ENCODE measurements around the gene RFPL3. TPM values are rescaled to one million over a fixed set of nuclear protein-coding genes. Genes with fewer than 3 reads are reported as not detected.

The RFPL3 gene
- total and polyA plus RNA-seq, 7 experiments from 2014 or later = not detected

DNA sequence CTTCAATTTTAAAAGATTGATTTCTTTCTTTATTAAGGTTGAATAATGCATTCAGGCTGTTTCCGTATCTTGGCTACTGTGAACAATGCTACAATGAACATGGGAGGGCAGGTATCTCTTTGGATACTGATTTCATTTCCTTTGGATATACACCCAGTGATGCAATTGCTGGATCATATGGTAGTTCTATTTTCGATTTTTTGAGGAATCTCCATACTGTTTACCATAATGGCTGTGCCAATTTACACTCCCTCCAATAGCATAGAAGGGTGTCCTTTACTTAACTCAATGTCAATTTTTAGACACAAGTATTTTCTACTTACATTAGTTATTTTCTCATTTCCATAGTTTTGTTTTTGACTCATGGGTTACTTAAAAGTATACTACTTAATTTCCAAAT lies 46.4 kb downstream of the RFPL3 start:
- no peak for ATAC-seq
- Mint-ChIP-seq H3K27ac (peak overlapping the region in 1 of 9 donors; percentile 28), H3K27me3 (no peaks in the 10 kb centered on the region), H3K4me3 (no peak overlapping the region), H3K9me3 (no peaks in the 10 kb centered on the region), H3K4me1 (peaks cover 9 to 22% (median 19%) of the 10 kb centered on the region in 7 donors), H3K36me3 (peaks cover 4 to 65% (median 24%) of the 10 kb centered on the region in 5 donors)
- Histone ChIP-seq H3K4me3 (ENCODE audit: low read length) (no peak overlapping the region), H3K4me1 (ENCODE audit: control insufficient read depth in 2 of 2, insufficient read depth in 2 of 2, low read length in 2 of 2) (no peaks in the 10 kb centered on the region), H3K27me3 (ENCODE audit: control insufficient read depth in 2 of 2, insufficient read depth in 2 of 2, low read length in 2 of 2) (no peaks in the 10 kb centered on the region), H3K27ac (ENCODE audit: low read depth, low read length) (no peak overlapping the region), H3K36me3 (ENCODE audit: control insufficient read depth in 2 of 3, insufficient read depth in 3 of 3, low read length in 3 of 3) (peaks cover 12 to 86% (median 19%) of the 10 kb centered on the region in 3 experiments), H3K9me3 (ENCODE audit: control insufficient read depth in 2 of 3, low read length in 3 of 3) (no peaks in the 10 kb centered on the region)
- DNase-seq = no peak
- intact Hi-C loops (cut with micrococcal nuclease) = no loop called here
- POLR2A ChIA-PET = no interaction called here
- CTCF ChIA-PET = interaction anchor here (1.1 kb wide), 1 partner anchor 137 kb away, joined by 3 read pairs; no protein-coding TSS in a partner anchor

DNA sequence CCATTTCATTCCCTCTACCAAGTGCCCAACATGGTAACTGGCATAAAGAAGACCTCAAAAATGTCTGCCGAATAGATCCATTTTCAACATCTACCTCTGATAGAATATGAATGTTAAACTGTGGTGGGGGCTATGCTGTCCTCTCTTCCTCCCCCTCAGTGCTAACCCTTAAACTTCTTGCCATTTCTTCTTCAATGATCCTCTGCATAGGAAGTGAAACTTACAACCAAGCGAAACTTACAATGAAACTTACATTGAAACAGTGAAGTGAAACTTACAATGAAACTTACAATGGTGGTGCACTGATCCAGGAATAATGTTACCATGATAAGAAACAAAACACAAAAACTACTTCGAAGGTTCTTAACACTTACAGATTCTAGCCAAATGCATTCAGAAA lies 49.6 kb downstream of the RFPL3 start:
- H3K27ac ChIP-seq (ENCODE audit: low read depth, low read length) = no peak overlapping the region
- no peak overlapping the region for H3K4me3 ChIP-seq (ENCODE audit: low read length)
- intact Hi-C loops (cut with micrococcal nuclease) = no loop called here
- ChIA-PET POLR2A (no interaction called here), CTCF (no interaction called here)
- peaks cover 19 to 51% (median 46%) of the 10 kb centered on the region in 7 donors for H3K4me1 Mint-ChIP-seq
- H3K27me3 Mint-ChIP-seq = peaks cover 0 to 3% (median 0%) of the 10 kb centered on the region in 5 donors
- no peaks in the 10 kb centered on the region for H3K9me3 ChIP-seq (ENCODE audit: control insufficient read depth in 2 of 3, low read length in 3 of 3)
- H3K27ac Mint-ChIP-seq = peak overlapping the region in 1 of 9 donors; percentile 54
- H3K36me3 ChIP-seq (ENCODE audit: control insufficient read depth in 2 of 3, insufficient read depth in 3 of 3, low read length in 3 of 3) = peaks cover 3 to 58% (median 6%) of the 10 kb centered on the region in 3 experiments
- H3K36me3 Mint-ChIP-seq = peaks cover 3 to 39% (median 19%) of the 10 kb centered on the region in 5 donors
- peak overlapping the region in 1 of 10 donors; percentile 8 for H3K4me3 Mint-ChIP-seq
- H3K9me3 Mint-ChIP-seq = peaks cover 0 to 3% (median 0%) of the 10 kb centered on the region in 11 donors
- no peaks in the 10 kb centered on the region for H3K27me3 ChIP-seq (ENCODE audit: control insufficient read depth in 2 of 2, insufficient read depth in 2 of 2, low read length in 2 of 2)
- ATAC-seq = no peak
- peaks cover 9 to 12% of the 10 kb centered on the region in 2 donors for H3K4me1 ChIP-seq (ENCODE audit: control insufficient read depth in 2 of 2, insufficient read depth in 2 of 2, low read length in 2 of 2)
- no peak for DNase-seq

DNA sequence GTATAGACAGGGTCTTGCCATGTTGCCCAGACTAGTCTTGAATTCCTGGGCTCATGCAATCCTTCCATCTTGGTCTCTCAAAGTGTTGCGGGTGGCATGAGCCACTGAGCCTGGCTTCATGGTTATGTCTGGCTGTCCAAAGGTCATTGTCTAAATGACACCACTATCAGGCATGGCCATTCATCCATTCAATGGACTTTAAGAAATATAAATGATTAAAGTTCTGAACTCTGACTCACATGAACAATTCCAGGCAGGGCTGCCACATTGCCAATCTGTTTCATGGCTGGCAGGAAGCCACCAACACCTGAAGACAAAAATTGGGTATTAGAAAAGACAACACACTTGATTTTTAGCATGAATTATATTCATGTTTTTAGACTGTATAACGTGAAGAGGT lies 50.3 kb downstream of the RFPL3 start:
- Histone ChIP-seq H3K9me3 (ENCODE audit: control insufficient read depth in 2 of 3, low read length in 3 of 3) (no peaks in the 10 kb centered on the region), H3K36me3 (ENCODE audit: control insufficient read depth in 2 of 3, insufficient read depth in 3 of 3, low read length in 3 of 3) (peaks cover 3 to 52% (median 6%) of the 10 kb centered on the region in 3 experiments), H3K27me3 (ENCODE audit: control insufficient read depth in 2 of 2, insufficient read depth in 2 of 2, low read length in 2 of 2) (no peaks in the 10 kb centered on the region), H3K27ac (ENCODE audit: low read depth, low read length) (no peak overlapping the region), H3K4me1 (ENCODE audit: control insufficient read depth in 2 of 2, insufficient read depth in 2 of 2, low read length in 2 of 2) (peaks cover 12 to 14% of the 10 kb centered on the region in 2 donors), H3K4me3 (ENCODE audit: low read length) (no peak overlapping the region)
- ChIA-PET CTCF (no interaction called here), POLR2A (interaction anchor here (0.9 kb wide), 1 partner anchor 9 kb away, joined by 4 read pairs; no protein-coding TSS in a partner anchor)
- intact Hi-C loops (cut with micrococcal nuclease) = no loop called here
- Mint-ChIP-seq H3K27ac (peak overlapping the region in 1 of 9 donors; percentile 54), H3K4me3 (no peak overlapping the region), H3K36me3 (peaks cover 3 to 39% (median 19%) of the 10 kb centered on the region in 5 donors), H3K4me1 (peaks cover 20 to 57% (median 52%) of the 10 kb centered on the region in 7 donors), H3K9me3 (peaks cover 0 to 5% (median 0%) of the 10 kb centered on the region in 11 donors), H3K27me3 (peaks cover 0 to 3% (median 0%) of the 10 kb centered on the region in 5 donors)
- ATAC-seq = no peak
- DNase-seq = no peak

DNA sequence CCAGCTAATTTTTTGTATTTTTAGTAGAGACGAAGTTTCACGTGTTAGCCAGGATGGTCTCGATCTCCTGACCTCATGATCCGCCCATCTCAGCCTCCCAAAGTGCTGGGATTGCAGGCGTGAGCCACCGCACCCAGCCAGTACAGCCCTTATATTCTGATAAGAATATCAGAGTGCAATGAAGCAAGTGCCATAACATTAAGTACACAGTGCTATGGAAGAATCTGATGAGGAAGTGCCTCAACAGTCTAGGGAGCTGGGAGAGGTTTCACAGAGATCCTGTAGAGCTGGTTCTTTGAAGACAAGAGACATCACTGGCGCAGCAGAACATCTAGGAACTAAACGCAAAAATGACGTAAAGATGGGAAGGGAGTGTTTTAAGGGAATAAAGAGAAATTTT lies 52.3 kb downstream of the RFPL3 start:
- H3K4me1 Mint-ChIP-seq = peaks cover 22 to 62% (median 58%) of the 10 kb centered on the region in 7 donors

DNA sequence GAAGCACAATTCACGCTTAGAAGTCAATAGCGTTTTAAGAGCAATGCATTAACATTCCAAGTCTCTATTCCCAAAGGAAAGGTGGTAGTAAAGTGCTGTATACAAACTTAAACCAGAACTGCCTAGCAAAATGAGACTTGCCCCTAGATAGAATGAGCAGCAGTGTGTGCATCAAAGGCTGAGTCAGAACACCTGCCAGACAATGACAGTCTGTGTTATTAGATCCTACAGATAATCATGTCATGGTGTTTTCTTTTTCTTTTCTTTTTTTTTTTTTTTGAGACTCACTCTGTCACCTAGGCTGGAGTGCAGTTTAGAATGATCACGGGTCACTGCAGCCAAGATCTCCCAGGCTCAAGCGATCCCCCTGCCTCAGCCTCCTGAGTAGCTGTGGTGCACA lies 52.8 kb downstream of the RFPL3 start:
- peak overlapping the region; percentile 96 to 99 (median 98) for H3K4me3 Mint-ChIP-seq
- peaks cover 0 to 5% (median 0%) of the 10 kb centered on the region in 11 donors for H3K9me3 Mint-ChIP-seq
- Histone ChIP-seq H3K4me3 (ENCODE audit: low read length) (peak overlapping the region; percentile 10), H3K27me3 (ENCODE audit: control insufficient read depth in 2 of 2, insufficient read depth in 2 of 2, low read length in 2 of 2) (no peaks in the 10 kb centered on the region), H3K9me3 (ENCODE audit: control insufficient read depth in 2 of 3, low read length in 3 of 3) (no peaks in the 10 kb centered on the region), H3K4me1 (ENCODE audit: control insufficient read depth in 2 of 2, insufficient read depth in 2 of 2, low read length in 2 of 2) (peaks cover 12 to 14% of the 10 kb centered on the region in 2 donors), H3K36me3 (ENCODE audit: control insufficient read depth in 2 of 3, insufficient read depth in 3 of 3, low read length in 3 of 3) (peaks cover 3 to 36% (median 6%) of the 10 kb centered on the region in 3 experiments), H3K27ac (ENCODE audit: low read depth, low read length) (peak overlapping the region; percentile 92)
- H3K27me3 Mint-ChIP-seq = peaks cover 0 to 3% (median 0%) of the 10 kb centered on the region in 5 donors
- POLR2A ChIA-PET = interaction anchor here (2.8 kb wide), 1 partner anchor 64 kb away, joined by 26 read pairs; the partner anchor contains the start of gene FBXO7
- CTCF ChIA-PET = no interaction called here
- DNase-seq (no peak), ATAC-seq (no peak)
- intact Hi-C loops (cut with micrococcal nuclease) = loop anchor here (1.0 to 10.0 kb wide), 6 partner anchors 69 to 746 kb away; partner anchors contain the start of genes DEPDC5 (in 1 of the 2), PISD (in 1 of the 2), PRR14L (in 1 of the 2) and RFPL2 (in 1 of the 2)
- peaks cover 3 to 26% (median 14%) of the 10 kb centered on the region in 5 donors for H3K36me3 Mint-ChIP-seq
- peaks cover 22 to 62% (median 58%) of the 10 kb centered on the region in 7 donors for H3K4me1 Mint-ChIP-seq
- peak overlapping the region; percentile 77 to 98 (median 93) for H3K27ac Mint-ChIP-seq

More for the DNA sequence above, 52.3 kb downstream of the RFPL3 start:
- Mint-ChIP-seq H3K27ac (peak overlapping the region; percentile 14 to 97 (median 49)), H3K27me3 (peaks cover 0 to 3% (median 0%) of the 10 kb centered on the region in 5 donors), H3K9me3 (peaks cover 0 to 5% (median 0%) of the 10 kb centered on the region in 11 donors), H3K36me3 (peaks cover 3 to 31% (median 14%) of the 10 kb centered on the region in 5 donors), H3K4me3 (peak overlapping the region; percentile 96 to 99 (median 98))
- ChIA-PET POLR2A (interaction anchor here (1.0 kb wide), 1 partner anchor 8 kb away, joined by 3 read pairs; no protein-coding TSS in a partner anchor), CTCF (no interaction called here)
- H3K36me3 ChIP-seq (ENCODE audit: control insufficient read depth in 2 of 3, insufficient read depth in 3 of 3, low read length in 3 of 3) = peaks cover 3 to 40% (median 6%) of the 10 kb centered on the region in 3 experiments
- DNase-seq (no peak), ATAC-seq (no peak)
- H3K27ac ChIP-seq (ENCODE audit: low read depth, low read length) = no peak overlapping the region
- no peaks in the 10 kb centered on the region for H3K27me3 ChIP-seq (ENCODE audit: control insufficient read depth in 2 of 2, insufficient read depth in 2 of 2, low read length in 2 of 2)
- peak overlapping the region; percentile 10 for H3K4me3 ChIP-seq (ENCODE audit: low read length)
- H3K4me1 ChIP-seq (ENCODE audit: control insufficient read depth in 2 of 2, insufficient read depth in 2 of 2, low read length in 2 of 2) = peaks cover 12 to 14% of the 10 kb centered on the region in 2 donors
- intact Hi-C loops (cut with micrococcal nuclease) = loop anchor here (1.0 to 10.0 kb wide), 6 partner anchors 69 to 745 kb away; partner anchors contain the start of genes DEPDC5 (in 1 of the 2), PISD (in 1 of the 2), PRR14L (in 1 of the 2) and RFPL2 (in 1 of the 2)
- no peaks in the 10 kb centered on the region for H3K9me3 ChIP-seq (ENCODE audit: control insufficient read depth in 2 of 3, low read length in 3 of 3)
